CD4-positive, alpha-beta T cell (primary cell): ENCODE measurements around the gene CCR5. TPM values are rescaled to one million over a fixed set of nuclear protein-coding genes. Genes with fewer than 3 reads are reported as not detected.

Experiments
- ATAC-seq: fragments of 200-7000 bp; cut with Tn5 transposase; one replicate; pipeline ENCODE4 v1.10.0; 2022; ENCODE audit warnings: mild to moderate bottlenecking; ENCODE audit not compliant: poor library complexity
- CTCF ChIA-PET: fragments of 350-600 bp; sonication (Branson Sonifier 250); formaldehyde crosslinking; loops from one replicate; lab custom pipeline; 2021; ENCODE audit warnings: antibody characterized with exemption, inconsistent platforms; lab: Charles Lee
- POLR2A ChIA-PET: fragments of 350-600 bp; sonication (Branson Sonifier 250); formaldehyde crosslinking; loops from one replicate; lab custom pipeline; 2021; ENCODE audit warnings: antibody characterized with exemption, inconsistent platforms; lab: Charles Lee
- DNase-seq, 14 experiments: peaks; one replicate each; pipeline ENCODE4 v3.0.0-alpha.2; 2013 to 2020; ENCODE audit warnings: mixed read lengths in 2 of 14
- H3K27ac ChIP-seq, 2 donors: one replicate each; pipeline versions ENCODE4 v1.5.1 to v1.7.0; 2013; ENCODE audit warnings: low read length in 2 of 2, low read depth in 1 of 2, mild to moderate bottlenecking in 1 of 2
- H3K27me3 ChIP-seq, 2 experiments: 1 replicate in 1 of 2; 2 replicates in 1 of 2; pipeline versions ENCODE4 v1.6.1 to v1.7.0; 2013; ENCODE audit warnings: low read length in 2 of 2, control low read depth in 1 of 2, mild to moderate bottlenecking in 1 of 2, moderate library complexity in 1 of 2; ENCODE audit not compliant: insufficient read depth in 2 of 2, control insufficient read depth in 1 of 2
- H3K36me3 ChIP-seq: one replicate; pipeline ENCODE4 v1.6.1; 2013; ENCODE audit warnings: low read length, control low read depth; ENCODE audit not compliant: insufficient read depth
- H3K4me1 ChIP-seq: one replicate; pipeline ENCODE4 v1.6.1; 2013; ENCODE audit warnings: low read length, control low read depth; ENCODE audit not compliant: insufficient read depth
- H3K4me3 ChIP-seq: one replicate; pipeline ENCODE4 v1.5.1; 2013; ENCODE audit warnings: mild to moderate bottlenecking, low read length, moderate library complexity
- H3K9me3 ChIP-seq, 2 experiments: 1 replicate in 1 of 2; 2 replicates in 1 of 2; pipeline versions ENCODE4 v1.6.1 to v1.7.0; 2013; ENCODE audit warnings: low read length in 2 of 2, mild to moderate bottlenecking in 2 of 2, control low read depth in 1 of 2, moderate library complexity in 1 of 2; ENCODE audit not compliant: control insufficient read depth in 1 of 2, insufficient read depth in 1 of 2
- H3K27ac Mint-ChIP-seq: one replicate; pipeline ENCODE4 v1.8.0; 2020; ENCODE audit warnings: mixed read lengths
- H3K27me3 Mint-ChIP-seq: one replicate; pipeline ENCODE4 v1.8.0; 2021; ENCODE audit warnings: mixed read lengths
- H3K36me3 Mint-ChIP-seq: one replicate; pipeline ENCODE4 v1.8.0; 2021; ENCODE audit warnings: low read depth, mixed read lengths
- H3K4me1 Mint-ChIP-seq: one replicate; pipeline ENCODE4 v1.8.0; 2021; ENCODE audit warnings: low read depth, mixed read lengths
- H3K4me3 Mint-ChIP-seq: one replicate; pipeline ENCODE4 v1.8.0; 2020; ENCODE audit warnings: mild to moderate bottlenecking, mixed read lengths
- H3K9me3 Mint-ChIP-seq: one replicate; pipeline ENCODE4 v1.8.0; 2020; ENCODE audit warnings: mixed read lengths
- intact Hi-C, 2 experiments: fragments of 100-400 bp; cut with DNase I in 1 of 2; cut with micrococcal nuclease in 1 of 2; formaldehyde crosslinking; loops; one replicate each; pipeline versions ENCODE4 v1.15.1 to v1.9.0; 2023 to 2025; cut with DNase I, micrococcal nuclease
- total RNA-seq, 174 experiments: library from RNA in 2 of 174; stranded (reverse) in 2 of 174; gene quantifications; one replicate each; pipeline ENCODE4 v1.2.3 and lab custom pipeline; 2021 to 2026
- TF ChIP-seq, protein P1 (sequence below): fragments of 200-600 bp; IDR thresholded peaks from one replicate; pipeline ENCODE4 v1.8.0; 2022; ENCODE audit warnings: antibody characterized with exemption, mild to moderate bottlenecking

The CCR5 gene
- total RNA-seq, 2 experiments from 2014 or later, result 1.1 to 1.4 TPM

GRCh38 chr3:46353647-46354410 lies 16.9 kb upstream of the CCR5 start, which contains the start of gene CCR2:
Gene CCR2 (plus strand): TSS chr3:46354111. CDS start chr3:46357528, 3,417 bp downstream.
- peak in 2 of 14 experiments; percentile 22 to 45 for DNase-seq
- H3K27me3 Mint-ChIP-seq, result no peaks in the 10 kb centered on the region

GRCh38 chr3:46354478-46354877 lies 16.3 kb upstream of the CCR5 start:
- H3K27me3 Mint-ChIP-seq, result no peaks in the 10 kb centered on the region
- intact Hi-C loops, result no loop called here

More at GRCh38 chr3:46353647-46354410, 16.9 kb upstream of the CCR5 start, which contains the start of gene CCR2:
- Histone ChIP-seq H3K27me3 (no peaks in the 10 kb centered on the region), H3K9me3 (no peaks in the 10 kb centered on the region), H3K4me3 (peak within 1 kb of the TSS; percentile 60), H3K4me1 (peaks cover 70% of the 10 kb centered on the region), H3K36me3 (peaks cover 12% of the 10 kb centered on the region), H3K27ac (peak within 1 kb of the TSS in 1 of 2 donors; percentile 52)
- ATAC-seq, result no peak
- CTCF ChIA-PET, result interaction anchor here (0.9 to 1.9 kb wide), 3 partner anchors 15 to 78 kb away, joined by 3 to 13 read pairs (median 10); no protein-coding TSS in a partner anchor
- Mint-ChIP-seq H3K27ac (peak within 1 kb of the TSS; percentile 16), H3K36me3 (no peaks in the 10 kb centered on the region), H3K9me3 (no peaks in the 10 kb centered on the region), H3K4me3 (peak within 1 kb of the TSS; percentile 77), H3K4me1 (peaks cover 60% of the 10 kb centered on the region)
- TF ChIP-seq, protein P1, sequence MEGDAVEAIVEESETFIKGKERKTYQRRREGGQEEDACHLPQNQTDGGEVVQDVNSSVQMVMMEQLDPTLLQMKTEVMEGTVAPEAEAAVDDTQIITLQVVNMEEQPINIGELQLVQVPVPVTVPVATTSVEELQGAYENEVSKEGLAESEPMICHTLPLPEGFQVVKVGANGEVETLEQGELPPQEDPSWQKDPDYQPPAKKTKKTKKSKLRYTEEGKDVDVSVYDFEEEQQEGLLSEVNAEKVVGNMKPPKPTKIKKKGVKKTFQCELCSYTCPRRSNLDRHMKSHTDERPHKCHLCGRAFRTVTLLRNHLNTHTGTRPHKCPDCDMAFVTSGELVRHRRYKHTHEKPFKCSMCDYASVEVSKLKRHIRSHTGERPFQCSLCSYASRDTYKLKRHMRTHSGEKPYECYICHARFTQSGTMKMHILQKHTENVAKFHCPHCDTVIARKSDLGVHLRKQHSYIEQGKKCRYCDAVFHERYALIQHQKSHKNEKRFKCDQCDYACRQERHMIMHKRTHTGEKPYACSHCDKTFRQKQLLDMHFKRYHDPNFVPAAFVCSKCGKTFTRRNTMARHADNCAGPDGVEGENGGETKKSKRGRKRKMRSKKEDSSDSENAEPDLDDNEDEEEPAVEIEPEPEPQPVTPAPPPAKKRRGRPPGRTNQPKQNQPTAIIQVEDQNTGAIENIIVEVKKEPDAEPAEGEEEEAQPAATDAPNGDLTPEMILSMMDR, result no peak
- intact Hi-C loops, result no loop called here
- POLR2A ChIA-PET, result no interaction called here

DNA sequence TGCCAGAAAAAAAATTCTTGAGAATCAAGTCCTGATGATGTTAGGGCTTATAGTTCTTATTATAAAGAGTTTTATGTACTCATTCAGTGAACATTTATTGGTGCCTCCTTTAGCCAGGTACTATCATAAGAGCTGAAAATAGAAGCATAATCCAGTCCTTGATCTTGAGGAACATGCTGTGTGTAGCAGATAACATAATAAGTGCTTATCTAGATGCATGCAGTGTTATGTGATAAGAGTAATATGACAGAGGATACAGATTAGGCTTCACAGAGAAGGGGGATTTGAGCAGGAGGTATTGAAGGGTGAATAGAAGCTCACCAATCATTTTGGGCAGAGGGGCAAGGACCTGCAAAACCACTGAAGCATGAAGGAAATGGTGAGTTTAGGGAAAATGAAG lies 15.8 kb upstream of the CCR5 start:
- Mint-ChIP-seq H3K36me3 (no peaks in the 10 kb centered on the region), H3K27me3 (no peaks in the 10 kb centered on the region), H3K4me1 (peaks cover 49% of the 10 kb centered on the region), H3K27ac (peak overlapping the region; percentile 11), H3K4me3 (peak overlapping the region; percentile 15), H3K9me3 (no peaks in the 10 kb centered on the region)
- Histone ChIP-seq H3K9me3 (no peaks in the 10 kb centered on the region), H3K36me3 (peaks cover 14% of the 10 kb centered on the region), H3K27ac (peak overlapping the region in 1 of 2 donors; percentile 52), H3K4me1 (peaks cover 71% of the 10 kb centered on the region), H3K4me3 (peak overlapping the region; percentile 60), H3K27me3 (no peaks in the 10 kb centered on the region)
- DNase-seq, result no peak
- POLR2A ChIA-PET, result interaction anchor here (0.7 kb wide), 1 partner anchor 362 kb away, joined by 3 read pairs; no protein-coding TSS in a partner anchor
- CTCF ChIA-PET, result interaction anchor here (1.9 kb wide), 1 partner anchor 14 kb away, joined by 13 read pairs; no protein-coding TSS in a partner anchor
- TF ChIP-seq, protein P1, result no peak
- intact Hi-C loops, result no loop called here
- ATAC-seq, result no peak

More at GRCh38 chr3:46354478-46354877, 16.3 kb upstream of the CCR5 start:
- peak overlapping the region; percentile 77 for H3K4me3 Mint-ChIP-seq
- H3K36me3 ChIP-seq, result peaks cover 14% of the 10 kb centered on the region
- H3K27me3 ChIP-seq, result no peaks in the 10 kb centered on the region
- H3K9me3 ChIP-seq, result no peaks in the 10 kb centered on the region
- POLR2A ChIA-PET, result interaction anchor here (0.7 kb wide), 1 partner anchor 361 kb away, joined by 3 read pairs; no protein-coding TSS in a partner anchor
- TF ChIP-seq, protein P1, result no peak
- peaks cover 70% of the 10 kb centered on the region for H3K4me1 ChIP-seq
- peak overlapping the region; percentile 11 for H3K27ac Mint-ChIP-seq
- peaks cover 54% of the 10 kb centered on the region for H3K4me1 Mint-ChIP-seq
- CTCF ChIA-PET, result interaction anchor here (0.9 to 1.9 kb wide), 3 partner anchors 14 to 78 kb away, joined by 3 to 13 read pairs (median 10); no protein-coding TSS in a partner anchor
- DNase-seq (no peak), ATAC-seq (no peak)
- H3K9me3 Mint-ChIP-seq, result no peaks in the 10 kb centered on the region
- H3K4me3 ChIP-seq, result peak overlapping the region; percentile 60
- H3K27ac ChIP-seq, result peak overlapping the region in 1 of 2 donors; percentile 52
- no peaks in the 10 kb centered on the region for H3K36me3 Mint-ChIP-seq
